ENCODE measurements around the gene ALG2. TPM values are rescaled to one million over a fixed set of nuclear protein-coding genes. Genes with fewer than 3 reads are reported as not detected.

ALG2 gene
- total and polyA plus RNA-seq, 2 of the 13 experiments (the other 11 are each of a cell fraction or from before 2014, with no cell fraction given), result 46.2 to 49.0 TPM

- TF ChIP-seq SOX6 (IDR thresholded peaks at IDR 0.05), result no peak
- TF ChIP-seq SOX6 (CRISPR knock-in tag; IDR thresholded peaks at IDR 0.05), result no peak
- TF ChIP-seq ZMYM4 (CRISPR knock-in tag; IDR thresholded peaks at IDR 0.05), result no peak
- TF ChIP-seq, protein P1, sequence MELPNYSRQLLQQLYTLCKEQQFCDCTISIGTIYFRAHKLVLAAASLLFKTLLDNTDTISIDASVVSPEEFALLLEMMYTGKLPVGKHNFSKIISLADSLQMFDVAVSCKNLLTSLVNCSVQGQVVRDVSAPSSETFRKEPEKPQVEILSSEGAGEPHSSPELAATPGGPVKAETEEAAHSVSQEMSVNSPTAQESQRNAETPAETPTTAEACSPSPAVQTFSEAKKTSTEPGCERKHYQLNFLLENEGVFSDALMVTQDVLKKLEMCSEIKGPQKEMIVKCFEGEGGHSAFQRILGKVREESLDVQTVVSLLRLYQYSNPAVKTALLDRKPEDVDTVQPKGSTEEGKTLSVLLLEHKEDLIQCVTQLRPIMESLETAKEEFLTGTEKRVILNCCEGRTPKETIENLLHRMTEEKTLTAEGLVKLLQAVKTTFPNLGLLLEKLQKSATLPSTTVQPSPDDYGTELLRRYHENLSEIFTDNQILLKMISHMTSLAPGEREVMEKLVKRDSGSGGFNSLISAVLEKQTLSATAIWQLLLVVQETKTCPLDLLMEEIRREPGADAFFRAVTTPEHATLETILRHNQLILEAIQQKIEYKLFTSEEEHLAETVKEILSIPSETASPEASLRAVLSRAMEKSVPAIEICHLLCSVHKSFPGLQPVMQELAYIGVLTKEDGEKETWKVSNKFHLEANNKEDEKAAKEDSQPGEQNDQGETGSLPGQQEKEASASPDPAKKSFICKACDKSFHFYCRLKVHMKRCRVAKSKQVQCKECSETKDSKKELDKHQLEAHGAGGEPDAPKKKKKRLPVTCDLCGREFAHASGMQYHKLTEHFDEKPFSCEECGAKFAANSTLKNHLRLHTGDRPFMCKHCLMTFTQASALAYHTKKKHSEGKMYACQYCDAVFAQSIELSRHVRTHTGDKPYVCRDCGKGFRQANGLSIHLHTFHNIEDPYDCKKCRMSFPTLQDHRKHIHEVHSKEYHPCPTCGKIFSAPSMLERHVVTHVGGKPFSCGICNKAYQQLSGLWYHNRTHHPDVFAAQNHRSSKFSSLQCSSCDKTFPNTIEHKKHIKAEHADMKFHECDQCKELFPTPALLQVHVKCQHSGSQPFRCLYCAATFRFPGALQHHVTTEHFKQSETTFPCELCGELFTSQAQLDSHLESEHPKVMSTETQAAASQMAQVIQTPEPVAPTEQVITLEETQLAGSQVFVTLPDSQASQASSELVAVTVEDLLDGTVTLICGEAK (IDR thresholded peaks at IDR 0.05), result no peak
- TF ChIP-seq, protein P1 (CRISPR knock-in tag; IDR thresholded peaks at IDR 0.05), result no peak
- TF ChIP-seq SAFB2 (CRISPR knock-in tag; IDR thresholded peaks at IDR 0.05; ENCODE audit: borderline replicate concordance, low read depth), result no peak
- no peak for TF ChIP-seq FOXJ3 (CRISPR knock-in tag; IDR thresholded peaks at IDR 0.05; ENCODE audit: borderline replicate concordance)
- TF ChIP-seq ZNF331 (CRISPR knock-in tag; IDR thresholded peaks at IDR 0.05), result no peak
- no peak for TF ChIP-seq ATAD3A (CRISPR knock-in tag; IDR thresholded peaks at IDR 0.05)
Observed at GRCh38 chr9:99235926-99236634, 14.3 kb upstream of the ALG2 start (continued).

Measured in HepG2 (cell line).